ENCODE results near the gene PDF.
"Not testable (repeated sequence)": the region's sequence is repeated elsewhere in the genome, so short reads cannot be mapped to it uniquely, and the experiment has no call there.

PDF gene

GRCh38 chr16:69314534-69314933 is 15.9 kb downstream of the PDF start:
- no peak for DNase-seq

GRCh38 chr16:69313469-69313868 is 16.9 kb downstream of the PDF start:
- DNase-seq = no peak

GRCh38 chr16:69311533-69312387 is 18.6 kb downstream of the PDF start:
- peak; percentile 29 to 34 for DNase-seq

GRCh38 chr16:69310653-69311532 is 19.5 kb downstream of the PDF start, which contains the start of gene VPS4A:
TSS of gene VPS4A (plus strand) at chr16:69311350. CDS start at chr16:69311512, 162 bp downstream.
- DNase-seq = peak; percentile 96 to 99

GRCh38 chr16:69309316-69309715 is 21.1 kb downstream of the PDF start:
- DNase-seq = no peak

GRCh38 chr16:69307856-69308255 is 22.5 kb downstream of the PDF start:
- DNase-seq = no peak

GRCh38 chr16:69307091-69307490 is 23.3 kb downstream of the PDF start:
- no peak for DNase-seq

GRCh38 chr16:69306031-69306430 is 24.4 kb downstream of the PDF start:
- DNase-seq = no peak

GRCh38 chr16:69302301-69302700 is 28.1 kb downstream of the PDF start:
- DNase-seq = no peak

- DNase-seq = no peak
Measured at GRCh38 chr16:69301861-69302260, 28.5 kb downstream of the PDF start.

GRCh38 chr16:69301187-69301586 is 29.2 kb downstream of the PDF start:
- no peak for DNase-seq

- DNase-seq = no peak
Measured at GRCh38 chr16:69298261-69298660, 32.1 kb downstream of the PDF start.

- DNase-seq = not testable (repeated sequence)
Measured at GRCh38 chr16:69296771-69297170, 33.6 kb downstream of the PDF start.

GRCh38 chr16:69294051-69294450 is 36.3 kb downstream of the PDF start:
- DNase-seq = no peak

GRCh38 chr16:69293401-69293800 is 37.0 kb downstream of the PDF start:
- DNase-seq = no peak

GRCh38 chr16:69291657-69292056 is 38.7 kb downstream of the PDF start:
- DNase-seq = not testable (repeated sequence)

- DNase-seq = peak; percentile 67 to 77
Measured at GRCh38 chr16:69286941-69287713, 43.3 kb downstream of the PDF start.

- DNase-seq = no peak
Measured at GRCh38 chr16:69285240-69285639, 45.1 kb downstream of the PDF start.

GRCh38 chr16:69283851-69284250 is 46.5 kb downstream of the PDF start:
- no peak for DNase-seq

GRCh38 chr16:69277413-69277812 is 53.0 kb downstream of the PDF start:
- no peak for DNase-seq

Measured in inflammatory macrophage (primary cell).